MV-4-11 (cell line): Measurements from ENCODE around the gene SPIRE1.
"Not testable (repeated sequence)": the region's sequence is repeated elsewhere in the genome, so short reads cannot be mapped to it uniquely, and the experiment has no call there.

ENCODE experiments used
- DNase-seq: peaks from one replicate; lab custom pipeline; 2025; lab: John Stamatoyannopoulos, UW

SPIRE1 gene

DNA sequence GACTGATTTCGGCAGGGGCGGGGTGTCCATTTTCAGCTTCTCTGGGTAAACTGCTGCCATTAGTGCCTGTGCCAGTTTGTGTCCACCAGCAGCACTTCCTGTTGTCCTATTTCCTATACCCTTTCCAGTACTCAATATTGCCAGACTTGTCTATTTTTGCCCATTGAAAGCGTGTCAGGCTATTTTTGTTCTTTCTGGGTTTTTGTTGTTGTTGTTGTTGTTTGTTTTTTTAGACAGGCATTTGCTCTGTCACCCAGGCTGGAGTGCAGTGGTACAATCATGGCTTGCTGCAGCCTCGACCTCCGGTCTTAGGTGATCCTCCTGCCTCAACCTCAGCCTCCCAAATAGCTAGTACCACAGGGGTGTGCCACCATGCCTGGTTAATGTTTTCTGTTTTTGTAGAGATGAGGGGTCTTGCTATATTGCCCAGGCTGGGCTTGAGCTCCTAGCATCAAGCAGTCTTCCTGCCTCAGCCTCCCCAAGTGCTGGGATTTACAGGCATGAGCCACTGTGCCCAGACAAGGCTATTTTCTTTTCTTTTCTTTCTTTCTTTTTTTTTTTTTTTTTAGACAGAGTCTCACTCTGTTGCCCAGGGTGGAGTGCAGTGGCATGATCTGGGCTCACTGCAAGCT is 241.7 kb downstream of the SPIRE1 start:
- no peak for DNase-seq

- DNase-seq: no peak
These were observed 246.5 kb downstream of the SPIRE1 start for GRCh38 chr18:12411456-12411855.

DNA sequence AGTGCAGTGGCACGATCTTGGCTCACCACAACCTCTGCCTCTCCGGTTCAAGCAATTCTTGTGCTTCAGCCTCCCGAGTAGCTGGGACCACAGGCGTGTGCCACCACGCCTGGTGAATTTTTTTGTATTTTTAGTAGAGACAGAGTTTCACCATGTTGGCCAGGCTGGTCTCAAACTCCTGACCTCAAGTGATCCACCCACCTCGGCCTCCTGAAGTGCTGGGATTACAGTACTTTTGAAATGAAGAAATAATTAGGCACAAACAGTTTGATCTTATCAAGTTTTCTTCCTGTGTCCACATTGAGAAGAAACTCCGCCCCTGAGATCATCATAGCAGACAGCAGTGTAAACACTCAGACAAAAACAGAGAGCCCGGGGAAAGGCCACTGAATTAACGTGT is 247.2 kb downstream of the SPIRE1 start:
- not testable (repeated sequence) for DNase-seq

- no peak for DNase-seq
These were observed 247.8 kb downstream of the SPIRE1 start for GRCh38 chr18:12410081-12410481.

- no peak for DNase-seq
These were observed 248.4 kb downstream of the SPIRE1 start for GRCh38 chr18:12409469-12409868.

- no peak for DNase-seq
These were observed 249.5 kb downstream of the SPIRE1 start for GRCh38 chr18:12408247-12408869.

GRCh38 chr18:12406371-12407111 is 251.4 kb downstream of the SPIRE1 start:
- DNase-seq: no peak

- DNase-seq: no peak
These were observed 252.8 kb downstream of the SPIRE1 start for GRCh38 chr18:12405066-12405465.

GRCh38 chr18:12403601-12404506 is 254.1 kb downstream of the SPIRE1 start:
- peak; percentile 65 for DNase-seq

DNA sequence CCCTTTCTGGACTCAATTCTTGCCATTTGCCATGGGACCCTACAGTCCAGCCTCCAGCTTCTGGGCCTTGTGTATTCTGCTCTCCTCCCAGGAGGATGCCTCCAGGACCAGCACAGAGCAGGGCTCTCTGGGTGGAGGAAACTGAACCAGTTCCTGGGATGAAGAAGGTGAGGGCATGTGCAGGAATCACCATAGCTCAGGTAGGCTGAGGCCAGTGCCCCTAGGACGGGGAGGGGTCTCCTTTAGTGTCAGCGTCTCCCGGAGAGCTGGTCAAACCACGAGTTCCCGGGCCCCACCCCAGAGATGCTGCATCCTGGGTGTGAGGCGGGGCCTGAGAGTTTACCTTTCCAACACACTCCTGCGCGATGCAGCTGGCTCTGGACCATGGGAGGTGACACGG is 256.0 kb downstream of the SPIRE1 start:
- no peak for DNase-seq

DNA sequence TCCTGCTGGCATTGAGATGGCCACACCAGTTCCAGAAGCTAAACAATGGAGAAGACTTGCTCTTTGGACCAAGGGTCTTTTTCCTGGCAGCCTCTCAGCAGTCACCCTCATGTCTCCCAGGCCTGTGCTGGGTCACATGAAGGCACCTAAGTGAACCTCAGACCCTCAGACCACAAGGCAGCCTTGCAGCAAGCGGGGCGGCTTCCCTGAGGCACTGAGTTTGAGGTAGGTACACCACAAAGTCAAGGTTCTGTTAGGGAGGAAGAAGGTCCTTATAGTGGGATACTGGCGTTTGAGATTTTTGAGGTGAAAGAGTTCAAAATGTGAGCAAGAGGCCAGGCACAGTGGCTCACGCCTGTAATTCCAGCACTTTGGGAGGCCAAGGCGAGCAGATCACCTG is 258.7 kb downstream of the SPIRE1 start:
- no peak for DNase-seq

GRCh38 chr18:12398625-12399024 is 259.3 kb downstream of the SPIRE1 start:
- no peak for DNase-seq

GRCh38 chr18:12397793-12398192 is 260.1 kb downstream of the SPIRE1 start:
- DNase-seq: no peak

- no peak for DNase-seq
These were observed 260.7 kb downstream of the SPIRE1 start for GRCh38 chr18:12397254-12397653.
